OCI-LY3 (cell line): ENCODE results near the gene CADPS.

Source experiments
- H2AFZ ChIP-seq: fragments of 200-600, 300-600 bp; shearing (Covaris generic); 2 replicates; pipeline ENCODE4 v1.6.0; 2014; ENCODE audit warnings: antibody characterized with exemption, low read depth, low read length
- H3K27ac ChIP-seq: fragments of 200-600, 300-600 bp; sonication (generic); 2 replicates; pipeline ENCODE4 v1.5.1; 2014; ENCODE audit warnings: mild to moderate bottlenecking, low read length, moderate library complexity, mixed read lengths
- H3K27me3 ChIP-seq: fragments of 200-600, 300-600 bp; sonication (generic); 2 replicates; pipeline ENCODE4 v1.6.1; 2014; ENCODE audit warnings: low read depth, low read length, mixed read lengths
- H3K36me3 ChIP-seq: fragments of 200-600, 300-600 bp; sonication (generic); replicated peaks from 2 replicates; pipeline ENCODE3; 2014; ENCODE audit warnings: low read depth, low read length, mixed read lengths
- H3K4me1 ChIP-seq: fragments of 300-600, 200-600 bp; sonication (generic); 2 replicates; pipeline ENCODE4 v1.6.1; 2014; ENCODE audit warnings: low read length, mixed read lengths
- H3K4me2 ChIP-seq: fragments of 200-600, 300-600 bp; sonication (generic); 2 replicates; pipeline ENCODE4 v1.6.1; 2014; ENCODE audit warnings: low read length, mixed read lengths
- H3K4me3 ChIP-seq: fragments of 300-600, 200-600 bp; sonication (generic); 2 replicates; pipeline ENCODE4 v1.5.1; 2014; ENCODE audit warnings: antibody characterized with exemption, mild to moderate bottlenecking, low read length, moderate library complexity
- H3K79me2 ChIP-seq: fragments of 300-600, 200-600 bp; shearing (Covaris generic); 2 replicates; pipeline ENCODE4 v1.6.1; 2014; ENCODE audit warnings: mild to moderate bottlenecking, low read length, mixed read lengths
- H3K9ac ChIP-seq: fragments of 300-600, 200-600 bp; shearing (Covaris generic); 2 replicates; pipeline ENCODE4 v1.6.0; 2014; ENCODE audit warnings: mild to moderate bottlenecking, low read length, moderate library complexity
- H3K9me3 ChIP-seq: fragments of 200-600, 300-600 bp; shearing (Covaris generic); 2 replicates; pipeline ENCODE4 v1.6.1; 2014; ENCODE audit warnings: low read length, mixed read lengths; ENCODE audit not compliant: insufficient read depth
- H4K20me1 ChIP-seq: fragments of 200-600, 300-600 bp; sonication (generic); 2 replicates; pipeline ENCODE4 v1.6.1; 2016; ENCODE audit warnings: low read length, mixed read lengths; ENCODE audit not compliant: insufficient read depth
- CTCF ChIP-seq: fragments of 200-600, 300-600 bp; sonication (generic); IDR thresholded peaks from 2 replicates; pipeline ENCODE4 v1.5.1; 2014; ENCODE audit warnings: antibody characterized with exemption, low read length, low read depth
- EZH2phosphoT487 ChIP-seq: fragments of 200-600 bp; shearing (Covaris generic); IDR thresholded peaks from 2 replicates; pipeline ENCODE4 v1.6.1; 2018; ENCODE audit warnings: antibody characterized with exemption, mixed run types, low read depth

Gene CADPS

DNA sequence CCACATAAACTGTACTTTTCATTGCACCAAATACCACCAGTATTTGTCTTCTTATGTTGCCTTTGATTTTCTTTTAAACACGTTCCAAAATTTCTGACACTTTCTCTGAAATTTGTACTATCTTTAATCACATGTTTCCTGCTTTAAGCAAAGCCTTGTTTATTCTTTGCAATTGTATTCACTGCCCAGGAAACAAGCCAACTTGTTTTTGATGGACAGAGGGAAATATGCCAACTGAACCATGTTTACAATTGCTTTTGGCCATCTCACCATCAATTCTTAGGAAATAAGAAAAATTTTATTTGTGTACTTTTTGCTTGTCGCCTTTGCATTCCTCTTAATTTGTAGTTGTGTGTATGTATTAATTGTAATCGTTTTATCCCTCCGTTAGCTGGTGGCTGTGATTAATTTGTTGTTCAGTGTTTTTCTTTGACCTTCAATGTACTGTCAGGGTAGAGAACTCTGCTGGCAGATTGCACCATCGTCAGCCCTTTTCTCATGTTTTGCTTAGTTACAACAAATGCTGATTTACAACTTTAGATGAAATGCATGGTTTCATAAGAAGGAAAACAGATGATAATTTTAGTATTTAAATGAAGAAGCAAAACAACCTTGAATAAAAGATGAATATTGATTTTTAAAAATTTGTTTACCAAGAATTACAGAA lies 482.5 kb downstream of the CADPS start:
- peaks cover 37% of the 10 kb centered on the region for H3K27me3 ChIP-seq

DNA sequence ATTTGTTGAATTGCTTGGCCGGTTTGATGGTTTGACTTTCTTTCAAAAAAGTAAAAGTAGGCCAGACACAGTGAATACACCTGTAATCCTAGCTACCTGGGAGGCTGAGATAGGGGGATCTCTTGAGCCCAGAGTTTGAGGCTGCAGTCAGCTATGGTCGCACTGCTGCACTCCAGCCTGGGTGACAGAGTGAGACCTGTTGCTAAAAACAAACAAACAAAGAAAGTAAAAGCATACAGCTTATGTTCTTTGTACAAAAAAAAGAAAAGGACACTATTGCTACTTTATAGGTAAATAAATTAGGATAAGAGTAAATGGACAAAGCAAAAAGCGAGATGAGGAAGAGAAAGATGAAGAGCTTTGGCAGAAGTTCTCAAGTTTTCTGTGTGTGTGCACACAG lies 488.0 kb downstream of the CADPS start:
- TF ChIP-seq EZH2phosphoT487, result no peak
- no peak for TF ChIP-seq CTCF
- Histone ChIP-seq H3K9ac (no peak overlapping the region), H3K27me3 (peaks cover 19% of the 10 kb centered on the region), H3K79me2 (no peaks in the 10 kb centered on the region), H2AFZ (no peak overlapping the region), H3K36me3 (no peaks in the 10 kb centered on the region), H3K4me2 (no peak overlapping the region), H3K4me1 (no peaks in the 10 kb centered on the region), H4K20me1 (no peaks in the 10 kb centered on the region), H3K27ac (no peak overlapping the region), H3K9me3 (no peaks in the 10 kb centered on the region), H3K4me3 (no peak overlapping the region)

More for the DNA sequence above, 482.5 kb downstream of the CADPS start:
- Histone ChIP-seq H3K9ac (no peak overlapping the region), H3K79me2 (no peaks in the 10 kb centered on the region), H3K36me3 (no peaks in the 10 kb centered on the region), H3K4me2 (no peak overlapping the region), H3K4me1 (no peaks in the 10 kb centered on the region), H3K27ac (no peak overlapping the region), H3K9me3 (no peaks in the 10 kb centered on the region), H3K4me3 (no peak overlapping the region), H2AFZ (no peak overlapping the region), H4K20me1 (no peaks in the 10 kb centered on the region)
- no peak for TF ChIP-seq EZH2phosphoT487
- TF ChIP-seq CTCF, result no peak

- no peaks in the 10 kb centered on the region for H4K20me1 ChIP-seq
- TF ChIP-seq EZH2phosphoT487 (no peak), CTCF (no peak)
- H3K4me1 ChIP-seq, result no peaks in the 10 kb centered on the region
- no peak overlapping the region for H3K9ac ChIP-seq
- no peak overlapping the region for H3K27ac ChIP-seq
- no peaks in the 10 kb centered on the region for H3K9me3 ChIP-seq
- no peaks in the 10 kb centered on the region for H3K36me3 ChIP-seq
- no peak overlapping the region for H3K4me3 ChIP-seq
- H3K79me2 ChIP-seq, result no peaks in the 10 kb centered on the region
- H2AFZ ChIP-seq, result no peak overlapping the region
- no peak overlapping the region for H3K4me2 ChIP-seq
- H3K27me3 ChIP-seq, result peaks cover 31% of the 10 kb centered on the region
Observed at GRCh38 chr3:62379321-62379798, 495.9 kb downstream of the CADPS start.

GRCh38 chr3:62378921-62379320 lies 496.3 kb downstream of the CADPS start:
- Histone ChIP-seq H3K27ac (no peak overlapping the region), H3K27me3 (peaks cover 31% of the 10 kb centered on the region), H3K9ac (no peak overlapping the region), H3K4me2 (no peak overlapping the region), H2AFZ (no peak overlapping the region), H3K4me3 (no peak overlapping the region), H3K4me1 (no peaks in the 10 kb centered on the region), H4K20me1 (no peaks in the 10 kb centered on the region), H3K79me2 (no peaks in the 10 kb centered on the region), H3K9me3 (no peaks in the 10 kb centered on the region), H3K36me3 (no peaks in the 10 kb centered on the region)
- TF ChIP-seq EZH2phosphoT487 (no peak), CTCF (no peak)
